PFSK-1 (cell line): Measurements from ENCODE around the gene MFSD2B.

Experiments used
- FOXP2 ChIP-seq: optimal IDR thresholded peaks from 2 replicates; pipeline ENCODE3; 2011; ENCODE audit warnings: borderline replicate concordance, control low read depth, inconsistent platforms; ENCODE audit not compliant: insufficient read depth; ENCODE audit errors: extremely low read length, extremely low read depth
- POLR2AphosphoS5 ChIP-seq: IDR thresholded peaks from 2 replicates; pipeline ENCODE4 v1.6.1; 2012; ENCODE audit warnings: low read depth, mild to moderate bottlenecking, control low read depth, low read length, moderate library complexity
- REST ChIP-seq, 2 experiments: IDR thresholded peaks; 2 replicates each; pipeline versions ENCODE4 v1.6.1 to v1.8.0; 2011 to 2012; ENCODE audit warnings: low read depth in 2 of 2, low read length in 2 of 2, control low read depth in 1 of 2, inconsistent platforms in 1 of 2, mild to moderate bottlenecking in 1 of 2, moderate library complexity in 1 of 2; ENCODE audit not compliant: insufficient read depth in 1 of 2
- SIN3A ChIP-seq: IDR thresholded peaks from 2 replicates; pipeline ENCODE4 v1.6.1; 2012; ENCODE audit warnings: mild to moderate bottlenecking, low read length, moderate library complexity, borderline replicate concordance; ENCODE audit not compliant: insufficient read depth
- TAF1 ChIP-seq: IDR thresholded peaks from 2 replicates; pipeline ENCODE4 v1.6.1; 2012; ENCODE audit warnings: low read length, control low read depth, borderline replicate concordance; ENCODE audit not compliant: insufficient read depth

The MFSD2B gene

GRCh38 chr2:24024018-24024417, 14.1 kb downstream of the MFSD2B start:
- TF ChIP-seq TAF1 (no peak), FOXP2 (no peak), POLR2AphosphoS5 (no peak), REST (IDR thresholded peaks at IDR 0.05; ENCODE audit: insufficient read depth in 1 of 2, low read depth in 2 of 2, low read length in 2 of 2) (no peak), SIN3A (no peak)

GRCh38 chr2:24024996-24025663, 15.2 kb downstream of the MFSD2B start:
- TF ChIP-seq FOXP2 (no peak), TAF1 (no peak), REST (IDR thresholded peaks at IDR 0.05; ENCODE audit: insufficient read depth in 1 of 2, low read depth in 2 of 2, low read length in 2 of 2) (no peak), SIN3A (no peak), POLR2AphosphoS5 (no peak)

- TF ChIP-seq POLR2AphosphoS5 = no peak
- TF ChIP-seq FOXP2 = no peak
- no peak for TF ChIP-seq REST (IDR thresholded peaks at IDR 0.05; ENCODE audit: insufficient read depth in 1 of 2, low read depth in 2 of 2, low read length in 2 of 2)
- TF ChIP-seq TAF1 = no peak
- TF ChIP-seq SIN3A = no peak
Measured at GRCh38 chr2:24026233-24026632, 16.3 kb downstream of the MFSD2B start.

- TF ChIP-seq SIN3A (no peak), REST (IDR thresholded peaks at IDR 0.05; ENCODE audit: insufficient read depth in 1 of 2, low read depth in 2 of 2, low read length in 2 of 2) (no peak), TAF1 (no peak), POLR2AphosphoS5 (no peak), FOXP2 (no peak)
Measured at GRCh38 chr2:24038786-24039499, 29.1 kb downstream of the MFSD2B start.
